Right lobe of liver (tissue), 4 donors: ENCODE results near the gene GRB14.

Source experiments
- POLR2A ChIP-seq: fragments of 450-650 bp; IDR thresholded peaks from one replicate; pipeline ENCODE4 v1.6.1; 2017; ENCODE audit warnings: antibody characterized with exemption, mild to moderate bottlenecking
- TF ChIP-seq, protein P1 (sequence below), 4 donors: fragments of 200-600 bp in 3 of 4; fragments of 450-650 bp in 1 of 4; IDR thresholded peaks; one replicate each; pipeline versions ENCODE4 v1.5.1 to v1.8.0; 2016 to 2022; ENCODE audit warnings: antibody characterized with exemption in 4 of 4, mild to moderate bottlenecking in 2 of 4
- donor health status: DM: no; HTN: no; CAD: no.
- donor health status: DM: no; HTN: no; CAD: no.
- donor health status: DM: no; HTN: yes; CAD: no.

DNA sequence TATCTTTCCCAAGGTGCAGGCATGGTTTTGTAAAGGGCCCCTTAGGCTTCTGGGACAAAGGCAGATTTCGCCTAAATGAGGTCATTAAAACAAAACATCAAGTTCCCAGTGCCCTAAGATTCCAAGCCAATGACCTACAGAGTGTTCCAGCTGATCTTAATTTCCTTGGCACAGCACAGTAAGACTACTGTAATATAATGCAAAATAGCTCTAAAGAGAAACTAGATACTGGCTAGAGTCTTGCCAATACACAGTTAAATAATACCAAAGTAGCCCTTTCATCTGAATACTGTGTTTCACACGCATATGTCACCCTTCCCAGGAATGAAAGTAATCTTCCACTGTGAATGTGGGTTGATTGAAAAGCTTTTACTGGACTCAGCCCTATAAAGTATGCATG lies 14.7 kb downstream of the GRB14 start:
- TF ChIP-seq POLR2A: no peak
- TF ChIP-seq, protein P1, sequence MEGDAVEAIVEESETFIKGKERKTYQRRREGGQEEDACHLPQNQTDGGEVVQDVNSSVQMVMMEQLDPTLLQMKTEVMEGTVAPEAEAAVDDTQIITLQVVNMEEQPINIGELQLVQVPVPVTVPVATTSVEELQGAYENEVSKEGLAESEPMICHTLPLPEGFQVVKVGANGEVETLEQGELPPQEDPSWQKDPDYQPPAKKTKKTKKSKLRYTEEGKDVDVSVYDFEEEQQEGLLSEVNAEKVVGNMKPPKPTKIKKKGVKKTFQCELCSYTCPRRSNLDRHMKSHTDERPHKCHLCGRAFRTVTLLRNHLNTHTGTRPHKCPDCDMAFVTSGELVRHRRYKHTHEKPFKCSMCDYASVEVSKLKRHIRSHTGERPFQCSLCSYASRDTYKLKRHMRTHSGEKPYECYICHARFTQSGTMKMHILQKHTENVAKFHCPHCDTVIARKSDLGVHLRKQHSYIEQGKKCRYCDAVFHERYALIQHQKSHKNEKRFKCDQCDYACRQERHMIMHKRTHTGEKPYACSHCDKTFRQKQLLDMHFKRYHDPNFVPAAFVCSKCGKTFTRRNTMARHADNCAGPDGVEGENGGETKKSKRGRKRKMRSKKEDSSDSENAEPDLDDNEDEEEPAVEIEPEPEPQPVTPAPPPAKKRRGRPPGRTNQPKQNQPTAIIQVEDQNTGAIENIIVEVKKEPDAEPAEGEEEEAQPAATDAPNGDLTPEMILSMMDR (IDR thresholded peaks at IDR 0.05): no peak
